Sigmoid colon (tissue), 4 donors: ENCODE measurements around the gene SORBS1.

Source experiments
- CTCF ChIP-seq, 4 experiments: fragments of 450-650 bp in 3 of 4; fragments of 200-600 bp in 1 of 4; IDR thresholded peaks; one replicate each; pipeline ENCODE4 v1.5.1; 2016 to 2019; ENCODE audit warnings: antibody characterized with exemption in 4 of 4, mild to moderate bottlenecking in 3 of 4, moderate library complexity in 2 of 4
- POLR2AphosphoS5 ChIP-seq, 4 donors: sonication (generic); formaldehyde crosslinking; IDR thresholded peaks; one replicate each; pipeline ENCODE4 v1.6.1; 2017; ENCODE audit warnings: antibody characterized with exemption in 4 of 4

GRCh38 chr10:95533590-95533989 lies 27.6 kb downstream of the SORBS1 start:
- TF ChIP-seq CTCF (IDR thresholded peaks at IDR 0.05) (no peak), POLR2AphosphoS5 (IDR thresholded peaks at IDR 0.05) (peak; percentile 20 to 49 (median 40))
